GM23338 (cell line): ENCODE results near the gene ADAMTS14. TPM values are rescaled to one million over a fixed set of nuclear protein-coding genes. Genes with fewer than 3 reads are reported as not detected.

ENCODE experiments used
- ATAC-seq: fragments of 200-7000 bp; cut with Tn5 transposase; 3 replicates; pipeline ENCODE4 v1.9.1; 2020
- DNase-seq: peaks from one replicate; pipeline ENCODE4 v3.0.0-alpha.2; 2015; ENCODE audit warnings: low spot score
- H2AFZ ChIP-seq: fragments of 200-600 bp; sonication (generic); 2 replicates; pipeline ENCODE4 v1.8.0; 2016; ENCODE audit warnings: antibody characterized with exemption, mild to moderate bottlenecking, moderate library complexity
- H3F3A ChIP-seq: fragments of 200-600 bp; sonication (generic); replicated peaks from 2 replicates; pipeline ENCODE4 v1.8.0; 2017; ENCODE audit warnings: antibody characterized with exemption, mixed run types, low read depth
- H3K27ac ChIP-seq: fragments of 200-600 bp; sonication (generic); 2 replicates; pipeline ENCODE4 v1.6.1; 2016; ENCODE audit warnings: low read depth
- H3K27me3 ChIP-seq: fragments of 200-600 bp; sonication (generic); 2 replicates; pipeline ENCODE4 v1.8.0; 2016; ENCODE audit warnings: mild to moderate bottlenecking, mixed run types, moderate library complexity; ENCODE audit not compliant: insufficient read depth
- H3K36me3 ChIP-seq: fragments of 200-600 bp; sonication (generic); 2 replicates; pipeline ENCODE4 v1.8.0; 2016; ENCODE audit warnings: mild to moderate bottlenecking; ENCODE audit not compliant: insufficient read depth
- H3K4me1 ChIP-seq: fragments of 200-600 bp; sonication (generic); 2 replicates; pipeline ENCODE4 v1.8.0; 2016; ENCODE audit warnings: mild to moderate bottlenecking, moderate library complexity; ENCODE audit not compliant: insufficient read depth
- H3K4me2 ChIP-seq: fragments of 200-600 bp; sonication (generic); 2 replicates; pipeline ENCODE4 v1.7.1; 2017; ENCODE audit warnings: mixed run types
- H3K4me3 ChIP-seq: fragments of 200-600 bp; sonication (generic); 2 replicates; pipeline ENCODE4 v1.6.1; 2016; ENCODE audit warnings: mixed run types
- H3K79me2 ChIP-seq: fragments of 200-600 bp; sonication (generic); replicated peaks from 2 replicates; pipeline ENCODE4 v1.8.0; 2017; ENCODE audit warnings: mild to moderate bottlenecking; ENCODE audit not compliant: insufficient read depth
- H3K9me2 ChIP-seq: fragments of 200-600 bp; sonication (generic); 2 replicates; pipeline ENCODE4 v1.8.0; 2017; ENCODE audit not compliant: insufficient read depth
- H4K20me1 ChIP-seq: fragments of 200-600 bp; sonication (generic); replicated peaks from 2 replicates; pipeline ENCODE4 v1.8.0; 2017; ENCODE audit warnings: mild to moderate bottlenecking; ENCODE audit not compliant: insufficient read depth
- H3K27ac Mint-ChIP-seq: 2 replicates; pipeline ENCODE4 v1.8.0; 2020; ENCODE audit warnings: inconsistent platforms, mild to moderate bottlenecking, moderate library complexity, mixed read lengths
- H3K27me3 Mint-ChIP-seq: 3 replicates; pipeline ENCODE4 v1.8.0; 2022; ENCODE audit warnings: low read depth, mild to moderate bottlenecking, moderate library complexity, mixed read lengths, inconsistent platforms; ENCODE audit not compliant: insufficient read depth, poor library complexity
- H3K36me3 Mint-ChIP-seq: 3 replicates; pipeline ENCODE4 v1.8.0; 2021; ENCODE audit warnings: low read depth, mild to moderate bottlenecking, inconsistent platforms, moderate library complexity, mixed read lengths
- H3K4me1 Mint-ChIP-seq: 3 replicates; pipeline ENCODE4 v1.8.0; 2020; ENCODE audit warnings: mild to moderate bottlenecking, inconsistent platforms, mixed read lengths
- H3K4me3 Mint-ChIP-seq: 3 replicates; pipeline ENCODE4 v1.8.0; 2021; ENCODE audit warnings: moderate library complexity, mild to moderate bottlenecking, inconsistent platforms, mixed read lengths
- H3K9me3 Mint-ChIP-seq: 3 replicates; pipeline ENCODE4 v1.8.0; 2020; ENCODE audit warnings: moderate library complexity, mild to moderate bottlenecking, inconsistent platforms, mixed read lengths
- CTCF ChIP-seq, 2 experiments: fragments of 200-600 bp in 1 of 2; sonication (generic) in 1 of 2; conservative IDR thresholded peaks; 2 replicates each; pipeline versions ENCODE4 v1.5.1 to v1.6.1; 2016 to 2017; ENCODE audit warnings: antibody characterized with exemption in 2 of 2, low read depth in 2 of 2, mild to moderate bottlenecking in 2 of 2, moderate library complexity in 1 of 2
- ETS1 ChIP-seq: IDR thresholded peaks from 2 replicates; pipeline ENCODE4 v1.6.1; 2016; ENCODE audit warnings: antibody characterized with exemption
- EZH2 ChIP-seq: fragments of 200-600 bp; sonication (generic); IDR thresholded peaks from one replicate; pipeline ENCODE4 v1.8.0; 2017; ENCODE audit warnings: antibody characterized with exemption, mild to moderate bottlenecking, low read depth; ENCODE audit not compliant: unreplicated experiment
- EZH2phosphoT487 ChIP-seq: fragments of 200-600 bp; sonication (generic); IDR thresholded peaks from one replicate; pipeline ENCODE4 v1.8.1; 2018; ENCODE audit warnings: antibody characterized with exemption; ENCODE audit not compliant: unreplicated experiment
- JUNB ChIP-seq: IDR thresholded peaks from one replicate; pipeline ENCODE4 v1.6.1; 2016; ENCODE audit warnings: antibody characterized with exemption; ENCODE audit not compliant: unreplicated experiment
- REST ChIP-seq: IDR thresholded peaks from one replicate; pipeline ENCODE4 v1.6.1; 2018; ENCODE audit warnings: antibody characterized with exemption; ENCODE audit not compliant: unreplicated experiment
- STAT1 ChIP-seq: IDR thresholded peaks from one replicate; pipeline ENCODE4 v1.6.1; 2016; ENCODE audit warnings: antibody characterized with exemption; ENCODE audit not compliant: unreplicated experiment
- ZNF114 ChIP-seq: fragments of 250-450 bp; sonication (Bioruptor Pico); IDR thresholded peaks from 2 replicates; pipeline ENCODE4 v1.5.0; 2020; ENCODE audit warnings: mild to moderate bottlenecking, moderate library complexity
- polyA plus RNA-seq: library from polyadenylated mRNA; unstranded; fragments of >200 nt; fragmentation: Nextera tagmentation; extraction: Ambion mirVana; gene quantifications from 2 replicates; pipeline ENCODE4 v1.2.1, GENCODE V29; 2016
- total RNA-seq: library from RNA; depleted of rRNA; stranded (reverse); fragments of >200 nt; shearing (Covaris generic); gene quantifications from 2 replicates; pipeline ENCODE4 v1.2.3, GENCODE V29; 2014

ADAMTS14 gene
- total and polyA plus RNA-seq, 2 experiments from 2014 or later, result 1.9 to 2.1 TPM

GRCh38 chr10:70747192-70747965, 75.1 kb downstream of the ADAMTS14 start (continued):
- TF ChIP-seq REST (no peak), STAT1 (no peak), JUNB (no peak), EZH2phosphoT487 (no peak)

- no peaks in the 10 kb centered on the region for H3K9me3 Mint-ChIP-seq
- no peak for ATAC-seq
- TF ChIP-seq STAT1, result no peak
- TF ChIP-seq ZNF114 (CRISPR knock-in tag), result no peak
- TF ChIP-seq ETS1, result no peak
- no peak for TF ChIP-seq EZH2
- TF ChIP-seq CTCF (conservative IDR thresholded peaks at IDR 0.05; ENCODE audit: low read depth in 2 of 2), result no peak
- TF ChIP-seq EZH2phosphoT487, result no peak
- no peak for TF ChIP-seq REST
Observed at GRCh38 chr10:70748305-70748704, 76.0 kb downstream of the ADAMTS14 start.

More at GRCh38 chr10:70748305-70748704, 76.0 kb downstream of the ADAMTS14 start:
- Histone ChIP-seq H3K36me3 (no peaks in the 10 kb centered on the region), H2AFZ (no peak overlapping the region), H3K4me1 (no peaks in the 10 kb centered on the region), H4K20me1 (no peaks in the 10 kb centered on the region), H3K4me3 (no peak overlapping the region), H3F3A (no peaks in the 10 kb centered on the region), H3K79me2 (no peaks in the 10 kb centered on the region), H3K27me3 (no peaks in the 10 kb centered on the region), H3K27ac (no peak overlapping the region), H3K9me2 (no peaks in the 10 kb centered on the region), H3K4me2 (no peak overlapping the region)
- no peak for DNase-seq
- H3K27ac Mint-ChIP-seq, result no peak overlapping the region
- H3K4me3 Mint-ChIP-seq, result no peak overlapping the region
- no peaks in the 10 kb centered on the region; the same call in 2 of the 3 replicates for H3K36me3 Mint-ChIP-seq
- peaks cover 4% of the 10 kb centered on the region for H3K4me1 Mint-ChIP-seq
- peaks cover 4% of the 10 kb centered on the region for H3K27me3 Mint-ChIP-seq
